SW 1271 (cell line): ENCODE results near the gene KRT27.
"Not testable (repeated sequence)": the region's sequence is repeated elsewhere in the genome, so short reads cannot be mapped to it uniquely, and the experiment has no call there.

Experiments
- DNase-seq, 2 experiments: peaks; one replicate each; lab custom pipeline; 2025; lab: John Stamatoyannopoulos, UW

Gene KRT27, protein sequence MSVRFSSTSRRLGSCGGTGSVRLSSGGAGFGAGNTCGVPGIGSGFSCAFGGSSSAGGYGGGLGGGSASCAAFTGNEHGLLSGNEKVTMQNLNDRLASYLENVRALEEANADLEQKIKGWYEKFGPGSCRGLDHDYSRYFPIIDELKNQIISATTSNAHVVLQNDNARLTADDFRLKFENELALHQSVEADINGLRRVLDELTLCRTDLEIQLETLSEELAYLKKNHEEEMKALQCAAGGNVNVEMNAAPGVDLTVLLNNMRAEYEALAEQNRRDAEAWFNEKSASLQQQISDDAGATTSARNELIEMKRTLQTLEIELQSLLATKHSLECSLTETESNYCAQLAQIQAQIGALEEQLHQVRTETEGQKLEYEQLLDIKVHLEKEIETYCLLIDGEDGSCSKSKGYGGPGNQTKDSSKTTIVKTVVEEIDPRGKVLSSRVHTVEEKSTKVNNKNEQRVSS

GRCh38 chr17:40782450-40782849 lies at the start of gene KRT27:
Gene KRT27, minus strand, starts transcription at chr17:40782550. Its CDS starts 57 bp downstream, at chr17:40782493.
- DNase-seq, result no peak

- DNase-seq, result no peak
Measured at GRCh38 chr17:40830085-40830776, 47.9 kb upstream of the KRT27 start.

DNA sequence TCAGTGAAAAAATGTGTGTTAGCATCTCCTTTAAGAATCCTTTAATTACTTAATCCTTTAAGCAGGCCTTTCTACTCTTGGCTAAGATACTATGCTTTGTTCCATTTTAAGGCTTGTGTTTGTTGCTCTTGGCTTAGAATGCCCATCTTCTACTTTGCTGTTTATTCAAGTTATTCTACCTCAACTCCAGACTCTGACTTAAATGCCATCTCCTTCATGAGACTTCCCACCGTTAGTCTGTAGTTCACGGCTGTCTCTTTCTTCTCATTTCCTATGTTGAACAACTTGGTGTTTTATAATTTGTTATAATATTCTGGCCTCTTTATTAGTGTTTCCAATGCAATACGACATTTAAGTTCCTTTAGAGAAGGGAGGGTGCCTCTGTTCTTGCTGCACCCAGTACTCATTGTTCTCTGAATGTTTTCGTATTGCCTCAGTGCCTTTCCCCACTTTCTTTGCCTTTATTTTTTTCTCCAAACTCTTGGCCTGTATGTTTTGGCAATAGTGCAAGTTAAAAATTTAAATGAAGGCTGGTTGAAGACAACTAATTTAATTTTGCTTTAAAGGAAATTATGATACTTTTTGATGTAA lies 46.2 kb upstream of the KRT27 start:
- DNase-seq, result no peak

DNA sequence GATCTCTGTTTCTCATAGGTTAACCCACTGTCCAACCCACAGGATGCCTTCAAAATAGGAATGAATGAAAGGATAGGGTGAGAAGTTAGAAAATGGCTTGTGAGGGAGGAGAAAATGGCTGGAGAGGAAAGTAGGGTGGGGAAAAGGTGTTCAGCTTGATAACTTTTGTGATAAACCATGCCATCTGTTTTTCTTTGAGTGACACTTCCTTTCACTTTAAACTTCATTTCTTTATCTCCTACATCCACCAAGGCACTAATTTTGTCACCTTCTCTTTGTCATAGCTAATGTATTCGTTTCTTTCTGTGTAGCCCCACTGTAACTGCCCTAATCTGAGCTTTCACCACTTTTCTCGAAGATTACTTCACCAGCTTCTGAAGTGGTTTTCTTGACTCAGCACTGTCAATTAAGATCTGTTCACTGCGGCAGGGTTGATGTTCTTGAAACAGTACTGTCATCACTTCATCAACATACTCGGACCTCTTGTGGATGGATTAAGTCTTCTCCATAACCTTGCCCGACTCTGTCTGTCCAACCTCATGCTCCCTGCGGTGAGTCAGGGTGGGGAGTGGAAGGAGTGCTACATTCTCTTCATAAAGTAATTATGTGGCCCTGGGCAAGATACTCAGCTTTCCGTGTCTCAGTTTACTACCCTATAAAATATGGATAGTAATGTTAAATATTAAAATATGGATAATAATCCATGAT lies 45.5 kb upstream of the KRT27 start:
- DNase-seq, result no peak

DNA sequence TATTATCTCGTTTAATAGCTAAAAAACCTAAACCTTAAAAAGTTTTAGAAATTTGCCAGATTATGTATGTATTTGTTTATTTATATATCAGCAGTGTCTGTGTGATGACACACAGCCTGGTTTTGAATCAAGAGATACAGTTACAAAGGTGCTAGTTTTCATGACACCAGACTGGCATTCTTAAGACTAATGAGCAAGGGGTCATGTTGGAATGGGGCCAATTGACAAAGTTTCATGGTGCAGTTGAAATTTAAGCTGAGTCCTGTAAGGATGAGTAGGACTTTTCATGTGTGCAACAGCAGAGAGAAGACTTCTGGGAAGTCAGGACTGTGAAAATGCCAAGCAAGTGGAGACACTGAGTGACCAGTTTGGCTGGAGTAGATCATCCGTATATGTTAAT lies 43.2 kb upstream of the KRT27 start:
- DNase-seq, result no peak

GRCh38 chr17:40824015-40824832 lies 41.9 kb upstream of the KRT27 start:
- no peak for DNase-seq

DNA sequence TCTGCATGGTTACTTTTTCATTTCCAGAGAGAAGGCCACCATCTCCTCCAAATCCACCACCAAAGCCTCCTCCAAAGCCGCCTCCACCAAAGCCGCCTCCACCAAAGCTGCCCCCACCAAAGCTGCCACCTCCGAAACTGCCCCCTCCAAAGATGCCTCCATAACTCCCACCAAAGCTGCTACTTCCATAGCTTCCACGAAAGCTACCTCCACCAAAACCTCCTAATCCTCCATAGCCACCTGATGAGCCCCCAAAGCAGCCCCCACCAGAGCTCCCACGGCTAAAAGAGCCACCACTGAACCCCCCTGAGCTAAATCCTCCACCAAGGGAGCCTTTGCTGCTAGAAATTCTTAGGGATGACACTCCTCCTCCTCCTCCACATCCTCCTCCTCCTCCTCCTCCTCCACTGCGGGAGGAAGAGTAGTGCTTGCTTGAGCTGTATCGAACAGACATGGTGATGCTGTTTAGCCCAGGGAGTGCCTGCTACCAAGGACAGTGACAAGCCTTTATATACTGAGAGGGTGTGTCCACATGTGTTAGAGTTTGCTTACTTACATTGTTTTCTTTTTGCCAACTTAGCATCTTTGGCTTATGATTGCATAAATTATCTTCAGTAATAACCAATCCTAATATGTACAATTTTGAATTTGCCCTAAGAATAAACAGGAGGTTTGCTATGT lies 39.9 kb upstream of the KRT27 start, which contains the start of gene KRT10:
TSS of gene KRT10 (minus strand) at position 483 of the 681 bp plus-strand sequence. CDS start at position 454, 29 bp downstream.
- no peak for DNase-seq

DNA sequence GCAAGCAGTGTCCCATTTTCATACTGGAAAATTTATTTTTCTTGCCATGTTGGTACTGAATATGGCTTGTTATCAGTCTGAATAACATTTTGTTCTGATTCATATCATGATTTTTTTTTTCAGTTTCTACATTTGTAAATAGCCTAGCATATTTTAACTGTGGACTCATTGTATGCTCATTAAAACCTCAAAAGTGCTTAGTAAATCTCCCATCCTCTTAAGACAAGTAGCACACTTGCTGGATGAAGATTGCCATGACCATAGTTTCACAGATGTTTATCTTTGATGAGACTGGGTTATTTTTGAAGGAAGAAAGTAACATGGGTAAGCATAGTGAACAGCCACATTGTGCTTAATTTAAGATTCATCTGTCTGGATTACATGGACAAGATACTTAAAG lies 39.2 kb upstream of the KRT27 start:
- DNase-seq, result no peak

DNA sequence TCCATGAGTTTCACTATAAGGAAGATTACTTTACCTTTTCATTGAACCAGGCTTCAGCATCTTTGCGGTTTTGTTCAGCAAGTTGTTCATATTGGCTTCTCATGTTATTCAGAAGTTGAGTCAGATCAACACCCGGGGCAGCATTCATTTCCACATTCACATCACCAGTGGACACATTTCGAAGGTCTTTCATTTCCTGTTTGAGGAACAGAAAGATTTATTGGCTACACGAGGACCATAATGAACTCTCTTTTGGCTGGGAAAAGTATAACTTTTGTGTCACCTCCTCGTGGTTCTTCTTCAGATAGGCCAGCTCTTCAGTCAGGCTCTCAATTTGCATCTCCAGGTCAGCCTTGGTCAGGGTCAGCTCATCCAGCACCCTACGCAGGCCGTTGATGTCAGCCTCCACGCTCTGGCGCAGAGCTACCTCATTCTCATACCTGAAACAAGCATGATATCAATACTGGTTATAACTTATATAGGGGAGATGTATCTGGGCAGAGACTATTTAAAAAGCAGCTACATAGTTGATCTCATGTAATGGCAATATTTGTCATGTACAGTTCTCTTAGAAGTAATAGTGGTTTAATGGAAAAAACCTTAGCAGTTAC lies 38.0 kb upstream of the KRT27 start:
- no peak for DNase-seq

- DNase-seq, result no peak
Measured at GRCh38 chr17:40819528-40820125, 37.3 kb upstream of the KRT27 start.

DNA sequence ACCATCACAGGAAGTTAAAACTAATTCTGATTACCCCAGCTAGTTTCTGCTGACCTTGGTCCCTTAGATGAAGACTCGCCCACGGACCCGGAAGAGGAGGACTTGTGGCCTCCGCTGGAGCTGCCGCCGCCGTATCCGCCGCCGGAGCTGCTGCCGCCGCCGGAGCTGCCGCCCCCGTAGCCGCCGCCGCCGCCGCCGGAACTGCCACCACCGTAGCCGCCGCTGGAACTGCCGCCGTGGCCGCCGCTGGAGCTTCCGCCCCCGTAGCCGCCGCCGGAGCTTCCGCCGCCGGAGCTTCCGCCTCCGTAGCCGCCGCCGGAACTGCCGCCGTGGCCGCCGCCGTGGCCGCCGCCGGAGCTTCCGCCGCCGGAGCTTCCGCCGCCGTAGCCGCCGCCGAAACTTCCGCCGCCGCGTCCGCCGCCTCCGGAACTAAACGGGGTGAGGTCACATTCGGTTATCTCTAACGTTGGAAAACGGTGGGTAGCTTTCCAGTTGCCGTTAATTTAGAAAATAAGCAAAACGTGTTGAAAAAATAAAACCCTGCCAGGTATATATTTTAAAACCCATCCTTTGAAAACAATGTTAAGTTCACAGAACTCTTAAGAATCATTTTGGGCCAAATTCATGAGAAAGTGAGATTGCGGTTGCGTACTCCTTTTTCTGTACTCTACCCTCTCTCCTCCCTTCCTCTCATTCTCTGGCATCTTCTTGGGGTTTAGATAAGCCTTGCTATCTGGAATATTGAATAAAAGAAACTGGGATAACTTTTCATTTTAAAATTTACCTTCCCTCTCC lies 36.6 kb upstream of the KRT27 start:
- DNase-seq, result peak; percentile 18 to 76

- DNase-seq, result no peak
Measured at GRCh38 chr17:40818343-40818732, 36.0 kb upstream of the KRT27 start.

GRCh38 chr17:40817103-40817682 lies 34.8 kb upstream of the KRT27 start:
- no peak for DNase-seq

DNA sequence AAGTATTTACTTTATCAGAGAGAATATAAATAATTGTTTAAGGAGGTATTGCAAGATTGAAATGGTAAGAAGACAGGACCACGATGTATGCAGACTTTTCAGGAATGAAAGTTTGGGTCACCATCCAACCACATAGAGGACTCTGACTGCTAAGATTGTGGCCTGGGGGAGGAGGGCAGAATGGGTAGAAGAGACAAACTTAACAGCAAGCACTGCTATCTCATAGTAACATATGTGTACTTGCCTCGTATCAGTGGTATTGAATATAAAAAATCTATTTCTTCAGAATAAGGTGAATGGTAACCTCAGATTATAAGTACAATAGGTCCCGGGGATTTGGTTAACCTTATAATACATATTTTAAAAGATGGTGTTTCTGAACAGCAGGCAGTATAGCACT lies 34.2 kb upstream of the KRT27 start:
- no peak for DNase-seq

GRCh38 chr17:40815381-40815780 lies 33.0 kb upstream of the KRT27 start:
- no peak for DNase-seq

- DNase-seq, result not testable (repeated sequence)
Measured at GRCh38 chr17:40814657-40815056, 32.3 kb upstream of the KRT27 start.

DNA sequence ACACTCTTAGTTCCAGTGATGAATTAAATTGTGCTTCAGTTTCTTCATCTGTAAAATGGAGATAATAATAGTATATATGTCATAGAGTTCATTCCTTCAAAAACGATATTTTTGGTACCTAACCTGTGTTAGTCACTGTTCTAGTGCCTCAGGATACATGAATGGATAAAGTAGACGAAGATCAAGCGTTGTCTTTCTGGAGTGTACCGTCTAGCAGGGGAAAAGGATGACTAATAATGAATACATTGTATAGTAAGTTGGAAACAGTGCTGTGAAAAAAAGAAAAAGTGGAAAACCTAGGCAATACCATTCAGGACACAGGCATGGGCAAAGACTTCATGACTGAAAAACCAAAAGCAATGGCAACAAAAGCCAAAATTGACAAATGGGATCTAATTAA lies 31.5 kb upstream of the KRT27 start:
- DNase-seq, result no peak

DNA sequence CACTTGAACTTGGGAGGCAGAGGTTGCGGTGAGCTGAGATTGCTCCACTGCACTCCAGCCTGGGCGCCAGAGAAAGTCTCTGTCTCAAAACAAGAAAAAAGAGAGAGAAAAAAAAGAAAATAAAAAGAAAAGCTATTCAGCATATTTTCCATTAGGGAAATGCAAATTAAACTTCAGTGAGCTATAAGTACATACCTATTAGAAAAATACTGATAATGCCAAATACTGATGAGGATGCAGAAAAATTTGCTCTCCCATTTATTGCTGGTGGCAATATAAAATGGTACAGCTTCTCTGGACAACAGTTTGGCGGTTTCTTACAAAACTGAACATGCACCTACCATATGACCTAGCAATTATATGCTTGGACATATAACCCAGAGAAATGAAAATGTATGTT lies 30.3 kb upstream of the KRT27 start:
- DNase-seq, result no peak

DNA sequence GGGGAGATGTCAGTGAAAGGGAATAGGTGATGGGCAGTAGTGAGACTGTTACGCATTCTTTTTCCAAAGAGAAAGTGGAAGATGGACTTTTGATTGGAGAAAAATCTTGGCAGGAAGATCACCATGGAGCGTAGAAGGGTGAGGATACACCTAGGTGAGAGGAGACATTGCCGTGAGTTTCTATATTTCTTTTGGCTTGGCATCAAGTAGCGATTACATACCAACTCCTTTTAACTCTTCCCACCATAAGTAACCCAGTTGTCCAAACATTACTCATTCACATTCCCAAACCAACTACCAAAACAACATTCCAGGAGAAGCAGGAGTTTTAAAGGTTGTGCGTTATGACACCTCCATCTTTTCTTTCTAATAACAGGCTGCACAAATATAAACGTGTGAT lies 28.1 kb upstream of the KRT27 start:
- DNase-seq, result no peak
